ENCODE measurements around the gene RNF181.
A peak's percentile ranks its signal among the peaks of the same experiment; 100 is the strongest.
"Not testable (repeated sequence)": the region's sequence is repeated elsewhere in the genome, so short reads cannot be mapped to it uniquely, and the experiment has no call there.

Gene RNF181

DNA sequence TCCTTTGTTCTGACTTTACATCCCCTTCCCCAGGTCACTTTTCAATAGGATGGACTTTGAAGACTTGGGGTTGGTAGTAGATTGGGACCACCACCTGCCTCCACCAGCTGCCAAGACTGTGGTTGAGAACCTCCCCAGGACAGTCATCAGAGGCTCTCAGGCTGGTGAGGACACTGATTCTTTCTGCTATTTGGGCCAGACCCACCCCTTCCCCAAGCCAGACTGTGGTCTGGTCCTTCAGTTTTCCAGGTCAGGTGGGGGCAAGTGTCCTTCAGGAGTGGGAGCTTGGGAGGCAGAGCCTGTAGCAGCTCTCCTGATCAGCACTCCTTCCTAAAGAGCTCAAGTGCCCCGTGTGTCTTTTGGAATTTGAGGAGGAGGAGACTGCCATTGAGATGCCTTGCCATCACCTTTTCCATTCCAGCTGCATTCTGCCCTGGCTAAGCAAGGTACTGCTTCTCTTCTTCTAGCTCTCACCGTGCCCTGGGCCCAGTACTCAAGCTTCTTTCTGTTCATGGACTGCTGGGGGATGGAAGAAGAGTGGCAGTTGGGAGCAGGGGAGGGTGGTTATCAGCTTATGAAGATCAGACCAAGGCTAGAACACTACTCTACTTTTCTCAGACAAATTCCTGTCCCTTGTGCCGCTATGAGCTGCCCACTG is 1.1 kb downstream of the RNF181 start:
- no peak for DNase-seq (ENCODE audit: low read depth, low spot score)

GRCh38 chr2:85597241-85597640 is 1.7 kb downstream of the RNF181 start:
- no peak for DNase-seq (ENCODE audit: low read depth, low spot score)

- no peak for DNase-seq (ENCODE audit: low read depth, low spot score)
These were observed 3.2 kb downstream of the RNF181 start for GRCh38 chr2:85598594-85599340.

DNA sequence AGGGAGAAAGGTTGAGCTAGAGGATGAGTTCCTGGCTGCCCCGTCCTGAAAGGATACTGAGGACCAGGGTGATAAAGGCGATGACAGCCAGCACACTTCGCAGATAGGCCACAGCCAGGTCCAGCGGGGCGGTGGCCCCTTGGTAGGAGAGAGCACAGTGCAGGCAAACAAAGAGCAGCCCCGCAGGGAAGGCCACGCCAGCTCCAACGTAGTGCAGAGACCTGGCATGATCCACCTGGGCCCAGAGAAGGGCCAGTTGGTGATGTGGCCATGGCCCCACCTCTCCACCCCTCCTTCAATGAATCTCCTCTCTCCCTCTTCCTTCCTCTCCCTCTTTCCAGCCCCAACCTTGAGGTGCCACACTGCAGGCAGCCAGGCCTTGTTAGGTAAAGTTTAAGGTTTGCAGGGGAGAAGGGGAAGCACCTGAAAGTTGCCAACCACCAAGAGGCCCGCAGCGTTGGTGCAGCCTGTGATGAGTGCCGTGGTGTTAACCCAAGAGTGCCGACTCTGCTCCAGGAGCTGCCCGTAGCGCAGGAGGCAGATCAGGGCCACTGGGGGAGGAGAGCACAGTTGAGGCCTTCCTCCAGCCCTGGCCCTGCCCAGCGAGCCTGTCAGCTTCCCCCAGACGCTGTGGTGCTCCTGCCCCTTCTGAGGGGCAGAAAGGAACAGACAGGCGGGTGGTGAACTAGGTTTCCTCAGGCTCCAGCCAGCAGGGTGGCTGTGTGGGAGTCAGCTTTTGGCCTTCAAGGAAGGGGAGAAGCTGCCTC is 4.1 kb downstream of the RNF181 start:
- no peak for DNase-seq (ENCODE audit: low read depth, low spot score)

- no peak for DNase-seq (ENCODE audit: low read depth, low spot score)
These were observed 4.7 kb downstream of the RNF181 start for GRCh38 chr2:85600235-85600575.

DNA sequence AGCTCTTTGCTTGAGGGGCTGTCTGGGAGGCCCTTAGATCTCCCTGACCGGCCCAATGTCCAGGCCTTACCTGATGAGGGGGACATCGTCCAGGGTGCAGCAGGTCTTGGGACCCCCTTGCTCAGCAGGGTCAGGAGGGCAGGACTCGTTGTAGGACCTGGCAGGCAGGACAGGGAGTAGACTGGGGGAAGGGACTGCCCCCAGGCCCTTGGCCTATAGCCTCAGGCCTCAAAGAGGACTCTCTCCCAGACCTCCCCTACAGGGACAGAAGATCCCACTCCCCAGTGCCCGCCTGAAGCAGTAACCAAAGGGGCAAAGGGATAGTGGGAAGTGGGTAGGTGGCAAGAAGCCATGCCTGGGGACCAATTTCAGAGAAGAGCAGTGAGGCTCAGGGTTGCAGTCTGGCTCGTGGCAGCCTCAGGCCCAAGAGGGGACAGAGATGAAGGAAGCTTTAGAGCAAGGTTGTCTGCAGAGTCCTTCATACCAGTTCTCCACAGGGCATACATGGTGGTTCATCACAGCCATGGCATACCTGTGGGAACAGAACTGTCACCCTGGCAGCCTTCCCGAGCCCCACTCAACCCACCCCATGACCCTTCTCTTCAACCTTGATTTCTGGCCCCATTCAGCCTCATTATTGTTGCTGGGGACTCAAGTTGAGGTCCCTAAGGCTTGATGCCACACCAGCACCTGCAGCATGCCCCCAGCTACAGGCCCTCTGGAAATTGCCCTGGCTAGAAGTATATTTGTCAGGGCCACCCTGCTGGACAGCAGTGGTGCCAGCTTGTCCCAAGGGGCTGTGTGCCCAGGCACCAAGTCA is 5.6 kb downstream of the RNF181 start:
- no peak for DNase-seq (ENCODE audit: low read depth, low spot score)

DNA sequence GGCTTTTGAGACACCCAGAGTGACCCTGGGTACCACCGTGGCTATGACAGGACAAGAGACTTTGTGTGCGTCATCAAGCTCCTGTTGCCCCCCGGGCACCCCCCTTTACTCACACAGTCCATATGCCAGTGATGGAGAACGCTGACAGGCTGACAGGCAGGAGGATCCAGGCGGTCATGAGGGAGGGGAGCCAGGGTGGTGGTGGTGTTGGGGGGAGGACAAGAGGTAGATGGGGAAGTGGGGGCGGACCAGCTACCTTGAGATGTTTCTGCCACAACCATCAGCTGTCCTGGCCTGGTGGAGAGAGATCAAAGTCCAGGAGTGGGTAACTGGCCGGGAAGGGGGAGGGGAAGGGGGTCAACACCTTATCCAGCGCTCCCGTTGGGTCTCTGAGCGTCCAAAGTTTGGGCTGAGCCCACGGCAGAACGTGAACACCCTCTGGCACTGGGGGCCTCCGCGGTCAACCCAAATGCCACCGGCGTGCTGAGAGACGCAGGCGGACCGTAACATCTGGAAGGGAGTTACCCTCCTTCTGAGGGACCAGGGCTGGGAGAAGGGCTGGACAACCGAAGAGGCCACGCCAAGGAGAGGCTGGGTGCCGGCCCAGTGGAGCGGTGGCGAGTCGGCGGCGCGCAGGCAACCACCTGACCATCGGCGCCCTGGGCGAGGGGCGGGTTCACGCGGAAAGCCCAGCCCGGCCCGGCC is 6.4 kb downstream of the RNF181 start:
- DNase-seq (ENCODE audit: low read depth, low spot score), result no peak

GRCh38 chr2:85602476-85603234 is 7.1 kb downstream of the RNF181 start, which contains the start of gene TMEM150A:
Gene TMEM150A (minus strand): TSS chr2:85602698. CDS start chr2:85601948, 750 bp downstream.
- peak; percentile 89 for DNase-seq (ENCODE audit: low read depth, low spot score)

DNA sequence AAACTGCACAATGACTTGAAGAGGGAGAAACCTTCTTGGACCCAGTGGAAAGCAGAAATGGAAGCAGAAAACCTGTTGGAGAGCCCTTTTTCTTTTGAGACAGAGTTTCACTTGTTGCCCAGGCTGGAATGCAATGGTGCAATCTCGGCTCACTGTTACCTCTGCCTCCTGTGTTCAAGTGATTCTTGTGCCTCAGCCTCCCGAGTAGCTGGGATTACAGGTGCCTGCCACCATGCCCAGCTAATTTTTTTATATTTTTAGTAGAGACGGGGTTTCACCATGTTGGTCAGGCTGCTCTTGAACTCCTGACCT is 8.5 kb downstream of the RNF181 start:
- DNase-seq (ENCODE audit: low read depth, low spot score), result not testable (repeated sequence)

DNA sequence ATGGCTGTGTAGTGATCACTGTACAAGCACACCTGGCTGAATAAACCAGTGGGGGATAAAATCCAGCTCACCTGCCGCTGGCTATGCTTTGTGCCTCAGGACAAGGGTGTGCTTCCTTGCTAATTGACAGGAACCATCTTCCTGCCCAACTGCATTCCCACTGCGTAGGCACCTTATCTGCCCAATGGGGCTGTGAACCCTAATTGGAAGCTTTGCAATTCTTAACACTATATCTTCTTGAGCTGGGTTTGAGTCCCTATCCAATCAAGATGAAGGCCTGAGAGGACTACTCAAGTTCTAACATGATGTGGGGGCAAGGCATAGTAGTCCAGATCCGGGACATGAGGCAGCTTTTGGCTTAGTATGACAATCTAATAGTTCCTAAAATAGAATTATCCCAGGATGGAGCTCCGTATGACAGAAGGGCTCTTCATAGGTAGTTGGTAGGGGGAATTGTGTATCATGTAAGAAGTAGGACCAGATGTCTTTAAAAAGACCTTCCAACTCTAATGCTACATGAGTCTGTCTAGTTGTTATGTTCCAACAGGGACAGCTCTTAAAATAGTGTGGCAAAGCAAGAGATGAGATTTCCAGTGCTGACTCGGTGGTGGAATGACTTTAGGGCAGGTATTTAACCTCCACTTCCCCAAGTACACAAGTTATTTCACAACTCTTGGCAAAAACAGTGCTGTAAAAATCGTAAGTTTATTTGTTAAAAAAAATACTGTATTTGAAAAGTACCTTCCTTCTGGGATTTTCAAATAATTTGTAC is 9.2 kb downstream of the RNF181 start:
- DNase-seq (ENCODE audit: low read depth, low spot score), result no peak

DNA sequence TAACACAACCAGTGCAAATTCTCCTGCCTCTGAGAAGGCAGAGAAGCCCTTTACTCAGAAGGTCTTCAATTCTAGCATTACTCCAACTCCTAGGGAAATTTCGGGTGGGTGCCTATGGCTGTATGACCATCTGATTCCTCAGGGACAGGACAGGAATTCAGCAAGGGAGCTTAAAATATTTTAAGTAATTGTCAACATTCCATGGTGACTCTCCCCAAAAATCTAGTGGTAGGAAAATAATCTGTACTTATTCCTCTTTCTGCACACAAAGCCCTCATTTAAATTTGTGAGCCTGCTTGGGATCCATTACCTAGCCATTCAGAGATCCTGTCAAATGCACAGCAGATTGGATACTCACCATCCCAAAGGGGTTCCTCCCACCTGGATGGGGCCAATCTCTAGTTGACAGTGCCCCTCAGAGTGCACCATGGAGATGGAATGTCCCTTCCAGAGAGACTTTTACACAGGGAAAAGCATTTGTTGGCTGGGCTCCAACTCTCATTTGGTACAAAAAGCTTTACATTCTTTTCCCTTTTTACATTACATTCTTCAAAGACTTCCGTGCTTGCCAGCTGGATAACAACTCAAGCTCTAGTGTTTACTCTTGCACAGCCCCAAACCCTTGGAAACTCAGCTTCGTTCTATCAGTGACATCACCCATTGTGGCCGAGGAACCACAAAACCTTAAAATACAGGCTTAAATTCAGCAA is 10.0 kb downstream of the RNF181 start:
- DNase-seq (ENCODE audit: low read depth, low spot score), result no peak

GRCh38 chr2:85606116-85606455 is 10.5 kb downstream of the RNF181 start:
- DNase-seq (ENCODE audit: low read depth, low spot score), result no peak

DNA sequence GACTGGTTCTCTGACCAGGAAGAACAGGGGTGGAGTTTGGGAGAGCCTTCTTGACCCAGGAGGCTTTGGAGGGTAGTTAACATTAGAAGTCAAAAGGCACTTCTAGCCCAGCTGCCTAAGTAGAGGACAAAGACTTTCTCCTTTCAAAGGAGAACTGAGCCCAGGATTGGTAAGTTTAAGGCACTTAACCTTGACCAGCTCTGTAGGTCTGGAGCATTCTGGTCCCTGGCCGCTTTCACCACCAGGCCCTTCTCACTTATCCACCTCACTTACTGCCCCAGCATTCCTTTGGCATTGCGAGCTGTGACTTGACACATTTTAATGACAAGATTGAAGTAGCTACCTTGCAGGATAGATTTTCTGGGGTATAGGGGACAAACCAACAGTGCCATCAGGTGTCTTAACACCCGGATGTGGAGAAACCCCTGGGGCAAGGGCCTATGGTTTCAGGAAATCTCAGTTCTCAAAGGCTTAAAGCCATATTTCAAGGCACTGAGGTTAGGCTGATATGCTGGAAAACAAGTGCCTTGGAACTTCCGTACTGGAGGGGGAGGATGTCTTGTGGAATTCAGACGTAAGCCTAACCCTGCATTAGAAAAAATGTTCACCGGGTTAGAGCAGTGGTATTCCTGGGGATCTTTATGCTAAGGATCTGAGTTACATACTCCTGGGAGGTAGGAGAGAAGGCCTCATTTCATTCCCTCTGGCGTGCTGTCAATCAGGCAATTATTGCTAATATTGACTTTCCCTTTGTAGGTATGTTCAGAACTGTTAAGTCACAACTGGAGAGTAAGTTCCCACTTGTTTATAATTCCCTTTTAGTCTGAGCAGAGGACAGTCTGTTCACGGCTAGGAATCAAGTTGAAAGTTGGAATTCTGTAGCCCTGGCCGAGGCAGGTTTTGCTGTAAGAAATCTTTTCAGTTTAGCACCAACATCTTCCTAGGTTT is 12.0 kb downstream of the RNF181 start:
- DNase-seq (ENCODE audit: low read depth, low spot score), result no peak

DNA sequence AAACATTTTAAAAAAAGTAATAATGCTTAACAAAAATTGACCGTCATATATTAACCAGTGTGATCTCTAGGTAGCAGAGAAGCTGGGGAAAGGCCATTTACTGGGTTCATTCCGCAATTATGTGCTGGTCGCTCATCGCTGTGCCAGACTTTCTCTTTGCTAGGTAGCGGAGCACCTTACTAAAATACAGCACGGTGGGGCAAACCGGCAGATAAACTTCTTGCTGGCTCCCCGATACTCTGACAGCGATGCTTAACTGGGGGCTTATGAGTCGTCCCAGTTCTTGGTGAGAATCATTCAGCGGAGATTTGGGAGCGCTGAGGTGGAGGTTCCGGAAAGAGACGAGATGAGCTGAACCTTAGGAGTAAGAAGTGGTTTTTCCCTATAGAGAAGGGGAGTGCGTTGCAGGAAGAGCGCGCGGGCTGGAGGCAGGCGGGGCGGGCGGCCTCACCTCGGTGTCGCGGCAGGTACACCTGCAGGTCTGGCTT is 15.7 kb downstream of the RNF181 start:
- DNase-seq (ENCODE audit: low read depth, low spot score), result no peak

- peak; percentile 94 for DNase-seq (ENCODE audit: low read depth, low spot score)
These were observed 16.4 kb downstream of the RNF181 start, which contains the start of gene C2orf68 for GRCh38 chr2:85611705-85612587. Gene C2orf68 (minus strand): TSS chr2:85612066. CDS start chr2:85611984, 82 bp downstream.

DNA sequence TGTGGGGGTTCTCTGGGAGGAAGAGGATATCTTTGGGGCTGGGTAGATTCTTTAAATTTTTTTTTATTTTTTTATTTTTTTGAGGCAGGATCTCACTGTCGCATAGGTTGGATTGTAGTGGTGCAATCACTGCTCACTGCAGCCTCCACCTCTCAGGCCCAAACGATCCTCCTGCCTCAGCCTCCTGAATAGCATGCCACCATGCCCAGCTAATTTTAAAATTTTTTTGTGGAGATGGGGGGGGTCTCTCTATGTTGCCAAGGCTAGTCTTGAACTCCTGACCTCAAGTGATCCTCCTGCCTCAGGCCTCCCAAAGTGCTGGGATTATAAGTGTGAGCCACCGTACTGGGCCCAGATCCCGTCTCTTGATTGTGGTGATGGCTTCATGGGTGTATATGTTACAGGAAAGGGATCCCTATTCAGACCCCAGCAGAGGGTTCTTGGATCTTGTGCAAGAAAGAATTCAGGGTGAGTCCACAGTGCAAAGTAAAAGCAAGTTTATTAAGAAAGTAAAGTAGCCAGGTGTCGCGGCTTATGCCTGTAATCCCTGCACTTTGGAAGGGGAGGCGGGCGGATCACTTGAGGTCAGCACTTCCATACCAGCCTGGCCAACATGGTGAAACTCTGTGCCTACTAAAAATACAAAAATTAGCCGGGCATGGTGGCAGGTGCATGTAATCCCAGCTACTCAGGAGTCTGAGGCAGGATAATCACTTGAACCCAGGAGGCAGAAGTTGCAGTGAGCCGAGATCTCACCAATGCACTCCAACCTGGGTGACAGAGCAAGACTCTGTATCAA is 18.4 kb downstream of the RNF181 start:
- no peak for DNase-seq (ENCODE audit: low read depth, low spot score)
